NK-92 (cell line): ENCODE data around the gene TNRC18.

Source experiments
- DNase-seq: peaks from one replicate; lab custom pipeline; 2025; ENCODE audit not compliant: unreplicated experiment; lab: John Stamatoyannopoulos, UW

Gene TNRC18

DNA sequence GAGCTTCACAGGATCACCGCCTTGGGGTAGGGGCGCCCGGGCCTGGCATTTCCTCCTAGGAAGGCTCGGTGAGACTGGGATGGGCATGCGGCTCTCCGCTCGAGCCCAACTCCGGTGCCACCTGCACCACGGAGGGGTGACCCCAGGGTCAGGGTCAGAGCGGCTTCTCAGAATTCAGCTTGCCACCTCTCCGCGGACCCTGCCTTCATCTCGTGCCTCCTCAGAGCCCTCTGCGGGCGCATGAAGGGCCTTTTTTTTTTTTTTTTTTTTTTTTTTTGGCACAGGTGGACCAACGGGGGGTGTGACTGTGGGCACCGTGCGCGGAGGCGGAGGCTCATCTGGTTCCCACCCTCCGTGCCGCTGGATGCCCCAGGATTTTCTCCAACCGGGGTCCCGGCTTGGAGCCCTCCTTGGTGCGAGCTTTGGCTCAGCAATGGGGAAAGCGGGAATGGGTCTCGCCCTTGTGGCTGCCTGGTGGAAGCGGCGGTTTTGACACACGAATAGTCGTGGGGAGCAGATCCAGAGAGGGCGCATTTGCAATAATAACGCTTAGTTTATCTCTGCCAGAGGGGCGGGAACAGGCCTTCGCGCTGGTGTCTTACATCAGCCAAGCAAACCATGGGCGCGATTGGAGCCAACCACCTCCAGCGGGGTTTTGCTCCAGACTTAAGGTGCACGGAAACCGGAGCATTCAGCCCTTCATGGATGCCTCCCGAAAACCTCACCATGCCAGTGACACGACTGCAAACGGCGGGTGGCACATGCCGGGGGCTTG is 5.0 kb upstream of the TNRC18 start:
- no peak for DNase-seq

DNA sequence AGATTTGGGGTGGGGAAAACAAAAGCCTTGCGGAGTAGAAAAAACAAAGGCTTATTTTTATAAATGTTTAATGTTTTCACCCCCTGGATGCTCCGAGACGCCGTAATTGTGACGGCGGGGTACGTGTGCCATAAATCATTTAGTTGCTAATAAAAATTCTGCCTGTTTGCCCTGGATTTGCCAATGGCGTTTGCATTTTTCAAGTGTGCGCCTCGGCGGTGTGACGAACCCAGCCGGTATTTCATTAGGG is 2.5 kb upstream of the TNRC18 start:
- DNase-seq = no peak

DNA sequence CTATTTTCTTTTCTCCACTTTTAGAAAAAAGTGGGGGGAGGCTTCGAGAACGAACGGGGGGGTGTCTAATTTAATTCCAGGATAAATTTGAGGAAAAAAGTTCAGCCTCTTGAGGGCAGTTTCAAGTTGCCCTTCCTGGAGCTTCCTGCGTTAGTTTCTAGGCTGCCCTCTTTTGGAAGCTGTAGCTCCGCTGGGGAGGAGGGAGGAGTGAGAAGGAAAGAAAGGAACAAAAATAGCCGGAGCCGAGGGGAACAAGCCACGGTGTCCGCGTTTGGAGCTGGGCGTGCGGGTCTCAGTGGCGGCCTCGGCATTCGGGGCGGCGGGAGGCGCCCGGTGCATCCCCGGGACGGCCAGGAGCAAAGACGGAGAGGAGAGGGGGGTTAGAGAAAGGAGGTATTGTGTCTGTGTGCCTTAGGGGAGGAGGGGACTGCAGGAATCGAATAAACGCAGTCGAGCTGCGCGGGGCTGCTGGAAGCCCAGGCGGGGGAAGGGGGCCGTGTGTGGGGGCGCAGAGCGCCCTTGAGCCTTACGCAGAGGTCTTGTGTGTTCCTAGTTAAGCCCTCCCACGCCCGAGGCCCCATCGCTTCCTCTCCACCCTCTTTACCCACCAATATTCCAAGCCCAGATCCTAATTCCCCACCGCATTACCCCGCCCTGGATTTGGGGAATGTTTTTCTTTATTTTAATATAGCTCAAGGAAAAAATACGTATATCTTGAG is 2.0 kb upstream of the TNRC18 start:
- no peak for DNase-seq

DNA sequence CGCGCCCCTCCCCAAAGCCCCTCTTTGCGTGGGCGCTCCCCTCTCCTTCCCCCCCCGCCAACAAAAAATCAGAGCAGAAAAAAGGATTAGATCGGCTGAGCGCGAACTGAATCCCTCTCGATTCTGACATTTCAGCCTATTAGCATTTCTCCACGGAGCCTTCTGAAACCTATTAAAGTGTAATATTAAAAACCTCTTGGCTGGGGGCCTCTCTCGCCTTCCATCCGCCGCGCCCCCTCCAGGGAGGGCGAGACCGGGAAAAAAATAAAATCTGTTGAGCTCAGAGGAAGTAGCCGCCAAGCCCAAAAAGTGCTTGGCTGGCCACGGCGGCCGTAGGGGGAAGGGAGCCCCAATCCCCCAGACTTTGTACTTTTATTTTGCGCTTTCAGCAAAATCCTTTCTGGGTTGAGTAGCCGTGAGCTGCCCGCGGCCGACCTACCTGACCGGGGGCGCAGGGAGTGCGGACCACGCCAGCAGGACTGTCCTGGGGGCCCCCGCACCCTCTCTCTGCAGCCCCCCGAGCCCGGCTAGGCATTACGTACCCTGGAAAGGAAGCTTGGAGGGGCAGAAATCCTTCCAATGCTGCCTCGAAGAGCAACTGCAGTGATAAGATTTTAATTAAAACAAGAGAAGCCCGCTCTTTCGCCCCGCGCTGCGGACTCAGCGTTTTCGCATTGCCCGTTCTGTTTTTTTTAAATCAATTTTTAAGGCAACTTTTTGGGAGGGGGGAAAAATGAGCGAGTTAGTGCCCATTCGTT is 1.3 kb upstream of the TNRC18 start:
- no peak for DNase-seq

DNA sequence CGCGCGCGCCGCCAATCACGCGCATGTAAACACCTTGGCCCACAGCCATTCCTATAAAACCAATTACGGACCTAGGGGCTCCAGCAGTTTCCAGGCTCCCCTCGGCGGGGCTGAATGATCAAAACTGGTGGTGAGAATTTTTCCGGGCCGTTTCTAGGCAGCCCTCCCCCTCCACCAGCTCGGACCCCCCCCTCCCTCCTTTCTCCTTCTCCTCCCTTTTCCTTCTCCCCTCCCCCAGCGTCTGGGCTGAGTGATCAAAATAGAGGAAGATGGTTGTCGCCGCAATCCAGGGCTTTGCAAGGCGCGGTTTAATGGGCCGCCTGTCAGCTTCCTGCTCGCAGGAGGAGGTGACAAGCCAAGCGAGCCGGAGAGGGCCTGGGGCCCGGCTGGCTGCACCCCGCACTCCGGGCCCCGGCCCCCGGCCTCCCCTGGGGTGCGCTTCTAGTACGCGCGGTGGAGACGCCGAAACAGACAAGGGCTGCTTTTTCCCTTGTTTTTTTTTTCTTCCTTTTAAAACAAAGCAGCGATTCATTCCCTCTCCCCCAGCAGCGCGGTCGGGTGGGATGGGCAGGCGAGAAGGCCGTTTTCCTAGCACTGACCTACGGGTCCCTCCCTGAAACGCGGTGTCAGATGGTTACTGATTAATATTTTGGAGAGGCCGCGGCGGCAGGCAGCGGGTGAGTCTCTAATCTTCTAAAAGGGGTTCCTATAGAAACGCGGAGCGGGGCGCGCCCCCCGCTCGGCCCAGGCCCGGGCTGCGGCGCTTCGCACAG is 528 bp upstream of the TNRC18 start:
- DNase-seq = no peak

DNA sequence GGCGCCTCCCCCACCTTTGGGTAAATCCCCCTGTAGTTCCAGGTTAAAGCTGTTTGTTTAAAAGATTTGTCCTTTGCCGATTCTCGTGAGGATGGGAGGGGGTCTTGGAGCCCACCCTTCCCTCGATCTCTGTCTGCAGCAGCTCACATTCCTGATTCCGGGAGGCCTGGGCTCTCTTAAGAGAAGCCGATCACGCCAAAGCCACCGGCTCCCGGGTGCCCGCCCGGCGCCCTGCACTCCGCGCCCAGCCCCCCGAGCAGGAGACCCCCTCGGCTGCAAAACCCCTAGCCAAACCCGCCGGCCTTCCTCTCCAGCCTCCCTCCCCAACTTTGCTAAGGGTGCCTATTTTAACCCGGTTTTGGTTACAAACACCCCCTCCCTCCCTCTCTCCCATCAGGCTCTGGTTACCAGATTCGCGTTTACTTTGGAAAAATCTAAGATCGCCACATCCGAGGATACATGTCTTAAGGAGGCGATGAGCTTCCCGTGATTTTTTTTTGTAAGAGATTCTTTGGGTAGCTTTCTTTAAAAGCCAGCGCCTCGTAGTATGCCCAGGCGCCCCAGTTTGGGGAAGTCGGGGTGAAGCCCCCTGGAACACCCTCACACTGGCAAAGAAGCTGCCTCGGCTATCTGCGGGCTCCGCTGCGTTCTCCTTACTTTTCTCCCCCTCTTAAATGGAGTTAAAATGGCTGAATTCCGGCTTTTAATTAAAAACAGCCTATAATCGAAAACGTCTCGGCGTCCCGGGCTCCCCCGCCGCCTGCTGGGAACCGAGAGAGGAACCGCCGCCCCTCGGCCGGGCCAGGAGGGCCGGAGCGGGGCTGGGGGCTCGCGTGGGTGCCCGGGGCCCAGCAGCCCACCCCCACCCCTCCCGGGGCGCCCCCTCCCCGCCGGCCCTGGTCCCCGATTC is 983 bp downstream of the TNRC18 start:
- no peak for DNase-seq

DNA sequence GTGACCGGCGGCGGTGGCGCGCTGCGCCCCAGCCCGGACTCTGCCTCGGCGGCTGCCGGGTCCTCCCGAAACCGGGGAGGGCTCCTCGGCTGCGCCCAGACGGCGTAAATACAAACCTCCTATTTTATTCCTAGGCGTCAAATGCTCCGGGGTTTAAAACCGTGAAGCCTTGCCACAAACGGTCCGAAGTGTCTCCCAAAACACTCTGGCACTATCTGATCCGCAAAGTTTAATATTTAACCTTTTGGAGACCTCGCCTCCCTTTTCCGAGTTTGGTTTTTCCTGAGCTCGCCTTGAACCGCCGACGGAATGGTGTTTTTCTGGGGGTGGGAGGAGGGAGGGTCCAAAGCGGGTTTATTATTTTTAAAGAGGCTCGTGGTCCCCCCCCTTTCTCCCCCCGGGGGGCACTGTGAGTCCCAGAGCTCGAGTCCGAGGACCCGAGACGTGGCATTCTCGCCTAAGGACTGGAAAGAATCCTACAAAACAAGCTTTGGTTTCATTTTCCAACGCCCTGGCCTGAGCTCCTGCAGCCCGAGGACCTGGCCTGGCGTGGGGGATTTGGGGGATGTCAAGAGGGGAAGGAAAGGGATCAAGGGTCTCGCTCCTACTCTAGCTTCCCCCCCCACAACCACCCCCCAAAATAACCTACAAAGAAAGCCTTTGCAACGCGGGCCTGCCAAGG is 1.8 kb downstream of the TNRC18 start:
- no peak for DNase-seq

DNA sequence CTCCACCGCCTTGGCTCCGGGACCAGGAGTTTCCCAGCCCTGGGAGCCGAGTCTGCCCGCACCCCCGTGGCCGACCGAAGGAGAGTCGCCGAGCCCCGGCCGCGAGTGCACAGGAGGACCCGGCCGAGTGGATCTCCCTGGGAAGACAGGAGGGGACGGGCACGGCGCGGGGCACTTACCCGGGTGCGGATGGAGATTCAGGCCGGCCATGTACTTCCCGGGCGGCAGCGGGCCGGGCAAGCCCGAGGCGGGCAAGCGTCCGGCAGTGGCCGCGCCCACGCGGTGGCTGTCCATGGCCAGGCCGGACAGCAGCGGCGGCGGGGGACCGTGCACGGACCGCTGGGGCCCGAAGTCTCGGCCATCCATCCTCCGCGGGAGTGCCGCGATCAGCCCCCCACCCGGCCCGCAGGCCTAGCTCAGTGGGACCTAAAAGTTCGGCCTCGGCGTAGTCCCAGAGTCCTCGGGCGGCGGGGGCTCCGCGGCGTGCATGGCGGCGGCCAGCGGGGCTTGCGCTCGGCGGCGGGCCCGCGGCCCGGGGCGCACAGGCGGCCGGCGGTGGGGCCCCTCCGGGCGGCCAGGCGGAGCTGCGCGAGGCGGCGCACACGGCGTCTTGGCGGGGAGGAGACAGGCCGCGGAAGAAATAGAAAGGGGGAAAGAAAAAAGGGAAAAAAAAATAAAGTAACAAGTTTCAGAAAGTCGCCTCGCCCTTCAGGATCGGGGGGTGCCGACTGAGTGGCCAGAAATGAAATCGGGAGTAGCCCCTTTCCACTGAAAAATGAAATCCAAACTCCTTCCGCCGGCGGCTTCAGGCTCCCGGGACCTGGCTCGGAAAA is 2.5 kb downstream of the TNRC18 start:
- no peak for DNase-seq

DNA sequence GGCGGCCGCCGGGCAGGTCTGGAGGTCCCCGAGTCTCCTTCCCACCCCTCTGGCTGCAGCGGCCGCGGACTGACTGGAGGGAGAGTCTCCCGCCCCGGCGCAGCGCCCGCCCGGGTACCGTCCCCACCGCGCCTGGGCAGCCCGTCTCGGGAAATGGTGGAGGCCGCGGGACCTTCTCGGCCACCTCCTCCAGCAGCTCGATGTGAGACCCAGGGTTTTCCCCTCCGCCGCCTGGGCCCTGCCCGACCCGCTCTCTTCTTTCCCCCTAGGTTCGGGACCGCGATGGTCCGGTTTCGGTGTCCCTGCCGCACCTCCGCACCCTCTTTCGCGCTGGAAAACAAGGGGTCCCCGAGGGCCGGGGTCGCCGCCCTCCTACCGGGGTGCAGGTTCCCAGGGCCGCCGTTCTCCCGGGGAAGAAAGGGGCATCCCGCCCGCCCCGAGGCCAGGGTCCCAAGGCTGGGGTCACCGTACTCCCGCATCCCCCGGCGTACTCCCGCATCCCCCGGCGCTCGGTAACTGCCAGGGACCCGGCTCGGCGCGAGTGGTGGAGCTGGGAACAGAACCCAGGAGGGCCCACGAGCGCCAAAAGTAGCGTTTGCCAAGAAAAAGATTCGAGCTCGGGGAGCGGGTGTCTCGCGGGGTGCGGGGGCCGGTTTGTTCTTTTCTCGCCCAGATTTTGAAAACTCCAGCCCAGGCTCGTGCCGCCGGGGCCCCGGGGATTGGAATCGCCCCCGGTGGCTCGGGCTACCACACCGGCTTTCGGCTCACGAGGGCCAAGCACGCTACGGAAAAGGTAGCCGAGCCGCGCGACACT is 3.4 kb downstream of the TNRC18 start:
- no peak for DNase-seq

DNA sequence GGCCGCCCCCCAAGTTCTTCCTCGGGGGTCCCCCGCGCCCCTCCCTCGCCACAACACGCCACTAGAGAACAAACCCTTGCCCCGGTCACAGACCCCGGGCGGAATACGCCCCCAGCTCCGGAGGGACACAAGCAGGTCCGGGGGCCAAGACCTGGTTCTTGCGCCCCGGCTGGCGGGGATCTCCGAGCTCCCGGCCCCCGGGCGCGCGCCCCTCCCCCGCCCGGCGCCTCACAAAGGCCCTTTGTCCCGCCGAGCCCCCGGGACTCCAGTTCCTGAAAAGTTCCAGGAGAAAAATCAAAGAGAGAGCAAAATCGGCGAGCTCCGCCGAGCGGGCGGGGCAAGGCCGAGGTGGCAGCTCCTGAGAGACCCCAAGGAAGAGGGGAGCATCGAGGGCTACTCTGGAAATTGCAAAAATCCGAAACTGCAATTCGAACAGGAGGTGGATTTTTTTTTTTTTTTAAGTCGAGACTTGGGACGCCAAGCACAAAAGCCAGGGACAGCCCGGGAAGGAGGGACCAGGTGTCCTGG is 4.0 kb downstream of the TNRC18 start:
- no peak for DNase-seq

DNA sequence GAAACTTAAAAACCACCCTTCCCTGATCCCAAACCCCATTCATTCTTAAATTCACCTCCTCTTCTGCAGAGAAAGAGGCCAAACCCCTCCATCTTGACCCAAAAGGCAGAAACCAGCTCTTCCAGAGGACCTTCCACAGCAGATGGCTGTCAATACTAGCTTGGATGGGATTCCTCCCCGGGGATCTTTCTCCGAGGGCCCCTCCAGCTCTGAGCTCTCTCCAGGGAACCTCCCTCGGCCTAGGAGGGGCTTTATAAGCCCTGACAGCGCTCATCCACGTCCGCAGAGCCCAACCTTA is 5.4 kb downstream of the TNRC18 start:
- DNase-seq = no peak

DNA sequence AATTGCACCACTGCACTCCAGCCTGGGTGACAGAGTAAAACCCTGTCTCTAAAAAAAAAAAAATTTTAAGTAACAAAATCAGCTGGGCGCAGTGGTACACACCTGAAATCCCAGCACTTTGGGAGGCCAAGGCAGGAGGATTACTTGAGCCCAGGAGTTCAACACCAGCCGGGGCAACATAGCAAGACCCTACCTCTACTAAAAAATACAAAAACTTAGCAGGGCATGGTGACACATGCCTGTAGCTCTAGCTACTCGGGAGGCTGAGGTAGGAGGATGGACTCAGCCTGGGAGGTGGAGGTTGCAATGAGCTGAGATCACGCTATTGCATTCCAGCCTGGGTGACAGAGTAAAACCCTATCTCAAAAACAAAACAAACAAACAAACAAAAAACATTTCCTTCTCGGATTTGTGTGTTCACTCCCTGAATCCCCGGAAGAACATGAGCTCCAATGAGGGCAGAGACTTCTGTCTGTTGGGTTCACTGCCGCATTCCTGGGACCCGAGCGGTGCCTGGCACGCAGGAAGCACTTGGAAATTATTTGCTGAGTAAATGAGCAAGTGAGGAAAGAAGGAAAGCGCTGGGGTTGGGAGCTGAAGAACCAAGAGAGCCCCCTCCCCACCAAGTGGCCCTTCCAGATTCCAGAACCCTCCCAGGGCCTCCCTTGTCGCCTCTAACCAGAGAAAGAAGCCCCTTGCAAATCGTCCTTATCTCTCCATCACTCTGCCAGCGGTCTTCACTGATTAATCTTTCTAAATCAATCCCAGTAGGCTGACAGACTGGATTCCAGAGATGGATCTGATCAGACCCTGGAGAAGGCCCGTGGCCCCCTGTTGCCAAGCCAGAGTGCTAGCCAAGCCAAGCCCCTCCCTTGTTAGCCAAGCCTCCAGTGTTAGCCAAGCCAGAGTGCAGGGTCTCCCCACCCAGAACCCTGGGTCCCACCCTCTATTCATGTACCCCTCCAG is 6.2 kb downstream of the TNRC18 start:
- DNase-seq = no peak

DNA sequence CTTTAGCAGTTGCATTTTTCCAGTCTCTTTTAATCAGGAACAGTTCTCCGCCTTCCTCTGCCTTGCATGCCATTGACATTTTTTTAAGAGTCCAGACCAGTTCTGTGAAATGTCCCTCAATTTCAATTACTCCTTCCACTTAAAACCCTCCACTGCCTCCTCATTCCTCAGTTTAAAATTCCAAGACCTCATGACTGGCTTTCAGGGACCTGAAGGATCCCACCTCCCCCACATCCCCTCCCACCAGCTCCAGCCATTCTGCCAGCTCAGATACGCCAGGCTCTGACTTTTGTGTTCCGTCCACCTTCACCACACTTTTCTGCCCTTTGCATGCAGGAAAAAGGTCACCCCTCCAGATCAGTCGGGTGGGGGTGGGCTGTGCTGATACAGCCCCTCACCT is 8.7 kb downstream of the TNRC18 start:
- DNase-seq = no peak

DNA sequence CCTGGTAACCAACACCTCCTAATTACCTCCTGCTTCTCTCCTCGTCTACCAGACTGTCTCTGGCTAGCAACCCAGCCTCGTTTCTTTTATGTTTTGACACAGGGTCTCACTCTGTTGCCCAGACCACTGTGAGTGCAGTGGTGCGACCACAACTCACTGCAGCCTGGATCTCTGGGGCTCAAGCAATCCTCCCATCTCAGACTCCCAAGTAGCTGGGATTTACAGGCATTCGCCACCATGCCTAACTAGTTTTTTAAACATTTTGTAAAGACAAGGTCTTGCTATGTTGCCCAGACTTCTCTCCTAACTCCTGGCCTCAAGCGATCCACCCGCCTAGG is 10.2 kb downstream of the TNRC18 start:
- DNase-seq = no peak

DNA sequence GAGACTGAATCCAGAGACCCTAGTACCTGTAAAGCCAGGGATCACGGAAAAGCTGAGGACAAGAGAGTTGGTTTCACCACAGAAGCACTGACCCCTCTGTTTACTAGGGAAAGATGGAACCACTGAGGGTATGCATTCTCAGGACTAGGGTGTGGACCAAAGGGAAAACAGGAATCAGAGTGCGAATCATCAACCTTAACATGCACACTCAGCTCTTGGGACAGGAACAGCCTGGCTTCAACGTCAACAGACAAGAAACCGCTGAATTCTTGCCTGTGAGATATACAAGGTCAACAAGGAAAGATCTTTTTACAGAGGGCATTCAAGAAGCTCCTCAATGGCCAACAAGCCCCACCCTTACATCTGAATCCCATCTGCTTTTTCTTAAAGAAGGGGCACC is 14.9 kb downstream of the TNRC18 start:
- no peak for DNase-seq

DNA sequence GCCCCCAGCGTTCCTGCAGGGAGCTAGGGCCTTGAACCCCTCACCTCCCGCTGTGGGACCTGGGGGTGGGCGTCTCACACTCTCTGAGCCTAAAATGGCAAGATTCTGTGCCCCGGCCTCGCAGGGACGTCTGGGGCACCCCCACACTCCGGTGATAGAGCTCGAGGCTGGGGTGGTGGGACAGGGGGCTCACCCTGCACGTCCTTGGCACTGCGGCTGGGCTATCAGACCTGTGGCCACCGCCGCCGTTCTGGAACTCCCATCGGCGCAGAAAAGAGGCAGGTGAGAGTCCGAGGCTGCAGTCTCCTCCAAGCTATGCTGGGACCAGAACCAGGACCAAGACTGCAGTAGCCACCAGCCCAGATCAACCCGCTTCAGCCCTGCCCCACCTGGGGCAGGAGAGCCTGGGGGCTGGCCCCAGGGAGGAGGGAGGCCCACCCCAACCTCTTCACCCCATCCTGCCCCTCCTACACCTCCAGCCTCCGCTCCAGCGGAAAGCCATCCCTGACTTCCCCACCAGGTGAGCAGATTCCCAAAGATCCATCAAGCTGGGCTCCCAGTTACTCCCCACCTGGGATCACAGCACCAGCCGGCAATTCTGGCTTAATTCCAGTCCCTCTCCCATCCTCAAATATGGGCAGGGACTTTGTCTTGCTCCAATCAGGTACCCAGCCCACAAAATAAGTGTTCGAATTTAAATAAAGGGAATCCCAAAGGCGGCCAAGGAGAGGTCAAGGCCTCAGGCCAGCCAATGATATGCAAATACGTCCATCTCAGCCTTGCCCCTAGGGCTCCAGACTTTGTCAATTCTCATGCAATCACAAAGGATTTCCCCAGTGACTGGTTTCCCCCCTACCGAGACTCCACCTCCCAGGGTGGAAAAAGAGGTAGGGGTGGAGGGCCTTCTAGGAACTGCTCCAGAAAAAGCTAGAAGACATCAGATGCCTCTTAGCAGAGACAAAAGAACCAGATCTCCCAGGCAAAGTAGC is 16.4 kb downstream of the TNRC18 start:
- DNase-seq = no peak
